Neutrophil (primary cell): ENCODE data around the gene BCL6.
A peak's percentile ranks its signal among the peaks of the same experiment; 100 is the strongest.

Experiments
- H3K27ac ChIP-seq: fragments of 200-600 bp; sonication (generic); 2 replicates; pipeline ENCODE4 v1.5.1; 2016; ENCODE audit warnings: mild to moderate bottlenecking, moderate library complexity
- H3K27me3 ChIP-seq: fragments of 200-600 bp; sonication (generic); 2 replicates; pipeline ENCODE4 v1.6.0; 2016; ENCODE audit warnings: mild to moderate bottlenecking
- H3K36me3 ChIP-seq: fragments of 200-600 bp; sonication (generic); 2 replicates; pipeline ENCODE4 v1.5.1; 2017
- H3K4me1 ChIP-seq, 2 experiments: fragments of 200-600 bp in 1 of 2; sonication (generic) in 1 of 2; 1 replicate in 1 of 2; 2 replicates in 1 of 2; pipeline versions ENCODE4 v1.5.1 to v1.6.1; 2013 to 2016; ENCODE audit warnings: low read depth in 1 of 2, low read length in 1 of 2, mild to moderate bottlenecking in 1 of 2, moderate library complexity in 1 of 2; ENCODE audit not compliant: control insufficient read depth in 1 of 2, insufficient read depth in 1 of 2
- H3K4me3 ChIP-seq, 2 experiments: fragments of 200-600 bp in 1 of 2; sonication (generic) in 1 of 2; 1 replicate in 1 of 2; 2 replicates in 1 of 2; pipeline ENCODE4 v1.5.1; 2013 to 2016; ENCODE audit warnings: low read depth in 1 of 2, low read length in 1 of 2, mild to moderate bottlenecking in 1 of 2, moderate library complexity in 1 of 2
- H3K9me3 ChIP-seq: fragments of 200-600 bp; sonication (generic); 2 replicates; pipeline ENCODE4 v1.5.1; 2016
- CTCF ChIP-seq: fragments of 200-600 bp; sonication (generic); IDR thresholded peaks from 2 replicates; pipeline ENCODE4 v1.5.1; 2016; ENCODE audit warnings: antibody characterized with exemption

The BCL6 gene

GRCh38 chr3:187748050-187748481 is 2.8 kb upstream of the BCL6 start:
- peak overlapping the region; percentile 97 for H3K27ac ChIP-seq
- no peaks in the 10 kb centered on the region for H3K27me3 ChIP-seq
- peaks cover 37 to 38% of the 10 kb centered on the region in 2 experiments for H3K4me1 ChIP-seq
- no peaks in the 10 kb centered on the region for H3K9me3 ChIP-seq
- H3K36me3 ChIP-seq: no peaks in the 10 kb centered on the region
- peak; percentile 98 for TF ChIP-seq CTCF
- peak overlapping the region; percentile 87 to 97 for H3K4me3 ChIP-seq

- H3K27ac ChIP-seq: peak overlapping the region; percentile 97
- TF ChIP-seq CTCF: no peak
Measured at GRCh38 chr3:187747506-187747905, 2.2 kb upstream of the BCL6 start.

GRCh38 chr3:187746442-187747281 is 1.4 kb upstream of the BCL6 start:
- TF ChIP-seq CTCF: no peak
- Histone ChIP-seq H3K9me3 (no peaks in the 10 kb centered on the region), H3K27me3 (no peaks in the 10 kb centered on the region), H3K36me3 (no peaks in the 10 kb centered on the region), H3K4me3 (peak overlapping the region; percentile 87 to 97), H3K27ac (peak overlapping the region; percentile 97), H3K4me1 (peaks cover 39 to 45% of the 10 kb centered on the region in 2 experiments)

More at GRCh38 chr3:187747506-187747905, 2.2 kb upstream of the BCL6 start:
- Histone ChIP-seq H3K9me3 (no peaks in the 10 kb centered on the region), H3K36me3 (no peaks in the 10 kb centered on the region), H3K27me3 (no peaks in the 10 kb centered on the region), H3K4me3 (peak overlapping the region; percentile 87 to 97), H3K4me1 (peaks cover 37 to 40% of the 10 kb centered on the region in 2 experiments)

GRCh38 chr3:187746059-187746441 is 782 bp upstream of the BCL6 start:
- peaks cover 39 to 48% of the 10 kb centered on the region in 2 experiments for H3K4me1 ChIP-seq
- no peaks in the 10 kb centered on the region for H3K27me3 ChIP-seq
- H3K27ac ChIP-seq: peak overlapping the region; percentile 97
- H3K9me3 ChIP-seq: no peaks in the 10 kb centered on the region
- TF ChIP-seq CTCF: no peak
- H3K36me3 ChIP-seq: peaks cover 4% of the 10 kb centered on the region
- H3K4me3 ChIP-seq: peak overlapping the region; percentile 87 to 97

GRCh38 chr3:187744169-187745151 is 808 bp downstream of the BCL6 start:
- Histone ChIP-seq H3K9me3 (no peaks in the 10 kb centered on the region), H3K27me3 (no peaks in the 10 kb centered on the region), H3K4me3 (peak overlapping the region; percentile 87 to 97), H3K4me1 (peaks cover 55 to 60% of the 10 kb centered on the region in 2 experiments), H3K36me3 (peaks cover 15% of the 10 kb centered on the region), H3K27ac (peak overlapping the region; percentile 97)
- no peak for TF ChIP-seq CTCF
